LoVo (cell line): ENCODE measurements around the gene FBN2.

Experiments
- DNase-seq: peaks from one replicate; pipeline ENCODE4 v3.0.0-alpha.2; 2016; ENCODE audit warnings: low spot score

The FBN2 gene

DNA sequence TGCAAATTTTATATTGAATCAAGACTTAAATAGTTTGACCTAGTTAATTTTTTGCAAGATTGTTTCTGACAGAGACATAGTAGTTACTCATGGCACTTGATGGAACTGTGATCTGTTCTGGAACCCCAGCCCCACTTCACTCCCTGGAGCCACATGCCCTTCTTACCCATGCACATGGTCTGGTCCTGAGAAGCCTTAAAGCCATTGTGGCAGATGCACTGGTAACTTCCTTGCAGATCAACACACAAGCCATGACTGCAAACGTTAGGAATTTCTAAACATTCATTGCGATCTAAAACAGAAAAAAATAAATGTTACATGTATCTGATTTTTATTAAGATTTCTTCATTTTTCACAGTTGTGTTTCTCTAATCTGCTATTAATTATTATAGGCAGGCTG, 233.3 kb downstream of the FBN2 start:
- DNase-seq: no peak

- no peak for DNase-seq
These were observed 234.0 kb downstream of the FBN2 start for GRCh38 chr5:128304088-128304487.

- no peak for DNase-seq
These were observed 234.5 kb downstream of the FBN2 start for GRCh38 chr5:128303593-128303992.

DNA sequence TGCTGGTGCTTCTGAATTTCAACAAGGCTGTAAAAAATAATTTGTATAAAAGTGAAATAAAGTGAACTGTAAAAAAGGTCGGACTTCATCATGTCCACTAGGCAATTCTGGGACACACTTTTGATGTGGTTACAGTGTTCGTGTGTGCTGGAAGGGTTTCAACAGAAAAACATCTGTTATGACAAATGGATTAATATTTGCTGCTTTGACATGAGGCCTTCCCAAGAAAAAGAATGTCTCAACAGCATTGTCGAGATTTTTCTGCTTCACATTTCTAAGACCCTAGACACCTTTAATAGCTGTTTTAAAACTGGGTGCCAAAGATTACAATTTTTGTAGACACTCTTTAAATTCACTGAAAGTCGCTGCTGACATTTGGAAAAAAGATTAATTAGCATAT, 237.9 kb downstream of the FBN2 start:
- no peak for DNase-seq

- no peak for DNase-seq
These were observed 247.7 kb downstream of the FBN2 start for GRCh38 chr5:128290152-128290858.

- no peak for DNase-seq
These were observed 250.3 kb downstream of the FBN2 start for GRCh38 chr5:128287740-128288139.

DNA sequence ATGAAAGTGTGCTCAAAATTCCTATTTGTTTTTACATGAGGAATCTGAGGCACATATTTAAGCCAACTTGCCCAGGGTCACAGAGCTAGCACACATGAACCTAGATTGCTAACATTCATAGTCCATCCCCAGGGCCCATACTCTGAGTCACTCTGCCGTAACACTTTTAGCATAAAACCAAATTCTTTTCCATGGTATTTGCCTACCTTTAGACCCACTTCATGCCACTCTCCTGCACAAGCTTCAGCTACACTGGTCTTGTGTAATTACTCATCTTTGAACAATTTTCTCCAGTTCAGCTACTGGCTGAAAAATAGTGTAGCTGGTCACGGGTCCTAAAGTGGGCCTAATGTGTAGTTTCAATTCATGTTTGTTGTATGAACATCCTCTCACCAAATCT, 253.8 kb downstream of the FBN2 start:
- no peak for DNase-seq

- no peak for DNase-seq
These were observed 258.7 kb downstream of the FBN2 start for GRCh38 chr5:128279345-128279744.

DNA sequence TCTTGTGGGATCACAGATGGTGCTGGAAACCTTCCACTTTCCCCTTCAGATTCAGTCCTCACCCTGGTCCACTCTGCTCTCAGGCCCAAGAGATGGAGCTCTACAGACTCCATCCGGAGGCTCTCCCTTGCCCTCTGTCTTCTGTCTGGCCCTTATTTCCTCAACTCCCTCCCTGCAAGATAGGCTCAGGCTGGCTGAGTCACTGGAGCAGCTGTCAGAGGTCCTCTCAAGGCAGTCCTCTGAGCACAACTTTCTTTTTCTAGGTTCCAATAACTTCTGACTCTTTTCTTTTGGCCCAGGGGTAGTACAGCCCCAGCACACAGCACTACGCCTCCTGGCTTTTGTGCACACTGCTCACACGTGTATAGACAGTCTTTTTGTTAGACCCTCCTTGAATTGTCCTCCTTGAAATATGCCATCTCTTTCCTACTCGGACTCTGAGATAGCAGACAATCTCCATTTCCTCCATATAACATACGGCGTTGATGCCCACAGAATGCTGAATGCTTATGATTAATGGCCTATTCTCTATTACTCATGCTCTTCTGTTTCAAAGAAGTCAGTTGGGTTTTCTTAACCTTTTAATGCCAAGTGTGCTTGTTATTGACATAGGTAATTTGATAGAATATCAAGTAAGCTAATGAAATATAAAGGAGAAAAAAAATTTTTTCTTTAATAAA, 261.4 kb downstream of the FBN2 start:
- DNase-seq: no peak

DNA sequence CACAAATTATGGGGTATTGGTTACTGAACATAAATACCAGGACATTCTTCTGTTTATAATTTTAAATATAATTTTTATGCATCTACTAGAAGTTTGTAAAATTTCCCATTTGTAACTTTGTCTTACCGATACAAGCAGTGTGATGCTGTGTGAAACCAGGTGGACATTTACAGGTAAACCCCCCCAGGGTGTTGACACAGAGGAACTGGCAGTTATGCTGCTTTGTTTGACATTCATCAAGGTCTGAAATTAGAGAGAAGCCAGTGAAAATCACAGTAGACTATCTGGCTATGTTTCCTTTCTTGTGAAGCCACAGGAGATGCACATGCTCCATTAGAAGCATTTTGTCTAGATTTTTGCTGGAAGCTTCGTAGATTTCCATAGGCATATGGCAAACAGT, 263.6 kb downstream of the FBN2 start:
- DNase-seq: no peak

- no peak for DNase-seq
These were observed 264.3 kb downstream of the FBN2 start for GRCh38 chr5:128273736-128274135.

DNA sequence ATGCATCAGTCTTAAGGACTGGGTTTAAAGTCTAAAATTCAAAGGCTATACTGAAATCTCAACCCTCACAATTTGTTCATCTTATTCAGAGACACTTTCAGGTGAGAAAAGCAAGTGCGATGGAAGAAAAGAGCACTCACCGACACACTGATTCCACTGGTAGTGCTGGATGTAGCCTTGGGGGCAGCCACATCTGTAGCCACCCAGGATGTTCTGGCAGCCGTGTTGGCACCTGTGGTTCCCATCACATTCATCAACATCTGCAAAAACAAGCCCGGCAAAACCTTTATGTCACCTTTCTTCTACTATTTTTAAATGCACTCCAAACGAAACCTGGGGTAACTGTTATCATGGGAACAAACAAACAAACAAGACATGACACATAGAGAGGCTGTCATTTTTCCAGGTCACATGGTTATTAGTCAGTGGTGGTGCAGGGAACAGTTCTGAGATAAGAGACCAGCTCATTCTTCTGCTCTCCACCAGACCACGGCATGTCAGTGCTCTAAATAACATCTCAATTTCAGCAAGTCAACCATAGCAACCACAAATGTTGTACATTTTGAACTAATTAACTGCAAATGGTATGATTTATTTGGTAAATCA, 266.1 kb downstream of the FBN2 start:
- DNase-seq: peak; percentile 65

GRCh38 chr5:128271071-128271470, 267.0 kb downstream of the FBN2 start:
- no peak for DNase-seq

DNA sequence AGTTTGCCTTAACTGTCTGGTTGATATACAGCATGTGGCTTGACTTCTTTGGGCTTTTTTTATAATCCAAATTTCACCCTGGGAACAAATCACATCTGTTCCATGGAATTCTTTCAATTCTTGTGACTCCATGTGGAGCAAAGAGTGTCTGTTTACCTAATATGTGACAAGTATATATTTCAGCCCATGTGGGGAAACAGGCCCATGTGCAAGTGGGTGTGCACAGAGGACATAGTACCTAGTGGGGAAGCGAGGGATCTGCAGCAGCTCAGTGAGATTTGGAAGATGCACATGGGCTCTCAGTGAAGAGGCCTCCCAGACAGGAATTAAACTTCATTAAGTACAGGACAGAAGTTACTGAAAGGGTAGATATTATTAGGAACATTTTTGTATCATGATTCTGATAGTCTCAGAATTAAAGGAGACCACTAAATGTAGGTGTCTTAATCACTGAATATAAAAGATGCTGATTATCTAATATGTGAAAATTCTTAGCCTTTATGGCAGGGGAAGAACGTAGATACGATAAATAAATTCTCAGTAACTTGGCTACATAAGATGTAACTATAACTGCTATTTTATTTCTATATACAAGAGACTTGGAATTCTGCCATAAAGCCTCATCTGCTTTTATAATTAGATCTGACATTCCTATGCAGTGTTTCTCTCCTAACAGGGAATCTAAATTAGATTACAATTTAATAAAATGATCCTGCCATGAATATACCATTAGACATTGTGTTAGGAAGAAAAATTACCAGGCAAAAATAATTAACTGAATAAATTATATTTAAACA, 273.3 kb downstream of the FBN2 start:
- no peak for DNase-seq

- DNase-seq: no peak
These were observed 274.7 kb downstream of the FBN2 start for GRCh38 chr5:128263357-128263756.

GRCh38 chr5:128262911-128263310, 275.1 kb downstream of the FBN2 start:
- DNase-seq: no peak

DNA sequence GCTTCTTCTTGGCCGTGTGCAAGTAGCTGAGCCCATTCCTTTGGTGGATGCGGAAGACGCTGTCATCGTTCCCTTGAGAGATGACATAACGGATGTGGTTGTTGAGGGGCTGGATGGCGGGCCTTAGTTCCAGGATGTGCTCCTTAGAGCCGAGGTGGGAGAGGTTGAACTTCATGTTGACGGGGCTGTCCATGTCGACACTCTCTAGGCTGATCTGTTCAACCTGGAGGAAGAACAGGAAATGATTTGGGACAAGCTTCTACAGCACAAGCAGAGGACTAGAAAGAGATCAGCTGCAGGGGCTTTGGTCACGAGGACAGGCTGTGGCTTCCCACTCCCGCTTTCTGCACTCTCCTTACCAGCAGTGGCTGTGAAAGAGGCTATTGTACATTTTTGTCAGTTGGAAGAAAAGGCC, 278.4 kb downstream of the FBN2 start:
- no peak for DNase-seq

DNA sequence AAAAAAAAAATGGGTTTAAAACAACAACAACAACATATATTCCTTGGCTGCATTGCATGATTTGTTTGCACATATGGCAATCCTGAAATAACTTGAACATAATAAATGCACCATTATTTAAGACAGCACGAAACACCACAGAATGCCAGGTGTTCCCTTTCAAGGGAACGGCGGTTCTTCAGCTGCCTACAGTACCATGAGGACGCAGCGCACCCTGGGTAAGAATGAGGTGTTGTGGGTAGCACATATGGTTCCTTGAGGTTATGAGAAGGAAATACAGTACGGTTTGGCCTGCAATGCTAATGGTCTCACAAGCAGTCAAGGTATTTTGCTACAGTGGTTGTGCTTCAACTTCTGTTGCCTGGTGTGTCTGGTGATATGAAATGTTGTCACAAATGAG, 279.7 kb downstream of the FBN2 start:
- no peak for DNase-seq

GRCh38 chr5:128257076-128257475, 281.0 kb downstream of the FBN2 start:
- DNase-seq: no peak

DNA sequence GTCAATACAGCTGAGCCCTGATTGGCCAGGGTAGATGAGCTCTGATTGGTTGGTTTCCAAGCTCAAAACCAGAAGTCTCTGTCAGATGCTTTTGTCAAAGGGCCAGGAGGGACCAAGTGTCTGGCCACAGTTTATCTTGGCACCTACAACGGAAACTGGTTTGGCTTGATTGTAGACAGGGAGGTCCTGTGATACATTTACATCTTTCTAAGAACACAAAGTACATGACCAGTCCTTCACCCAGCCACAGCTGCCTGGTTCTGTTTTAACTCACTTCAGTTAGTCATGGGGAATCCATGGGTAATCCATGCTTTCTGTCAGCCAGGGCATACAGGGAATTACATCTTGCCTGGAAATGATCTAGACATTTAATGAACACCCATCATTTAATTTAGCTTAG, 283.3 kb downstream of the FBN2 start:
- no peak for DNase-seq

DNA sequence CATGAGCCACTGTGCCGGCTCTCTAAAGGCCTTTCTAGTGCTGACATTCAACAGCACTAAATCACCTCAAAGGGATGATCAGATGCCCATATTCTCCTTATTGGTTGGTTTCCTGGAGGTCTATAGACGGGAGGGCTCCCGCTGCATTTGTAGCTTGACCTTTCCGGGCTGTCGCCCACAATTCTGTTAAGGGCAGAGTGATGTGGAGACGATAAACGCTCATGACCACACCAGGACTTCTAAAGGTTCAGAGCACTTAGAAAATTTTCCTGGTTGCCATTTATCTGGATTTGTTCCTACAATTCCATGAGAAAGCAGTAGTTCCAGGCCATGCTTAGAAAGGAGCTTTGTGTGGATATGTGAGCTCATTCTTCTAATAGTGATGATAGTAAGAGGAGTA, 284.2 kb downstream of the FBN2 start:
- DNase-seq: no peak

- DNase-seq: no peak
These were observed 284.9 kb downstream of the FBN2 start for GRCh38 chr5:128253161-128253560.

DNA sequence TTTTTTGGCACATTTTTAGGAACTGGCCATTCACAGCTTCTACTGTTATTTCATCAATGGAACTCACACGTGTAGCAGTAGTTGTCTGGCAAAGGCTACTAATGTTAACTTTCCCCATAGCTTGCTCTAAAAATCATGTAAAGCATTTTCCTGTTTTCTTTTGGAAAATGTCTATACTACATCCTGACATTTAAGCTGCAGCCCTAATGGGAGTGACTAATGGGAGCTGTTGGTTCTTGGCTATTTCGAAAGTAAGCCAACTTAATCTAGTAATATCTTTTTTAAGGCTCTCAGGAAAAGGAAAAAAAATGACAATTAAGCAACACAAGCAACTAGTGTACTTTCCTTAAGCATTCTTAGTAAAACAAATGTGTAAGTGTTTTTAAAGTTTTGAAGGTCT, 285.3 kb downstream of the FBN2 start:
- no peak for DNase-seq
